ENCODE measurements around the gene NTM.

DNA sequence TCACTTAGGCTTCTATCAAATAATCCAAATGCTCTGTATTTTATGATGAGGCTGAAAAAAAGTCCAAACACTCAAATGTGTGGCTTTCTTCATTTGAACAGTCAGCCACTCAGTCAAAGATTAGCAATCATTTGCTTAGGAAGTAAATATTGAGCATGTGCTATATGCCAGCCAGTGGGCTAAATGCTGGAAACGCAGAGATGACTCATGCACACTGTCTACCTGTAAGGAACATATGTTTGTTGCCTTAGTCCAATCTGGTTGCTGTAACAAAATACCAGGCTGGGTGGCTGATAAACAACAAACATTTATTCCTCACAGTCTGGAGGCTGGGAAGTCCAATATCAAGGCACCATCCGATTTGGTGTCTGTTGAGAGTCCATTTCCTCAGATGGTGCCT lies 617.3 kb downstream of the NTM start:
- TF ChIP-seq, protein P1, sequence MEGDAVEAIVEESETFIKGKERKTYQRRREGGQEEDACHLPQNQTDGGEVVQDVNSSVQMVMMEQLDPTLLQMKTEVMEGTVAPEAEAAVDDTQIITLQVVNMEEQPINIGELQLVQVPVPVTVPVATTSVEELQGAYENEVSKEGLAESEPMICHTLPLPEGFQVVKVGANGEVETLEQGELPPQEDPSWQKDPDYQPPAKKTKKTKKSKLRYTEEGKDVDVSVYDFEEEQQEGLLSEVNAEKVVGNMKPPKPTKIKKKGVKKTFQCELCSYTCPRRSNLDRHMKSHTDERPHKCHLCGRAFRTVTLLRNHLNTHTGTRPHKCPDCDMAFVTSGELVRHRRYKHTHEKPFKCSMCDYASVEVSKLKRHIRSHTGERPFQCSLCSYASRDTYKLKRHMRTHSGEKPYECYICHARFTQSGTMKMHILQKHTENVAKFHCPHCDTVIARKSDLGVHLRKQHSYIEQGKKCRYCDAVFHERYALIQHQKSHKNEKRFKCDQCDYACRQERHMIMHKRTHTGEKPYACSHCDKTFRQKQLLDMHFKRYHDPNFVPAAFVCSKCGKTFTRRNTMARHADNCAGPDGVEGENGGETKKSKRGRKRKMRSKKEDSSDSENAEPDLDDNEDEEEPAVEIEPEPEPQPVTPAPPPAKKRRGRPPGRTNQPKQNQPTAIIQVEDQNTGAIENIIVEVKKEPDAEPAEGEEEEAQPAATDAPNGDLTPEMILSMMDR (IDR thresholded peaks at IDR 0.05): no peak
- no peak for TF ChIP-seq ZFX (IDR thresholded peaks at IDR 0.05; ENCODE audit: borderline replicate concordance)
